ENCODE data around the gene GRIN1. TPM values are rescaled to one million over a fixed set of nuclear protein-coding genes. Genes with fewer than 3 reads are reported as not detected.
"Not testable (repeated sequence)": the region's sequence is repeated elsewhere in the genome, so short reads cannot be mapped to it uniquely, and the experiment has no call there.

The GRIN1 gene
- total and polyA plus RNA-seq, 5 donors = 0.08 to 0.09 TPM; not detected in 3

- no peaks in the 10 kb centered on the region for H3K27me3 ChIP-seq (ENCODE audit: control insufficient read depth, insufficient read depth)
- 75% methylated on average over 4 of the region's 4 CpGs for WGBS
These were observed 4.8 kb upstream of the GRIN1 start for GRCh38 chr9:137134191-137134590.

GRCh38 chr9:137135154-137135553, 3.8 kb upstream of the GRIN1 start:
- intact Hi-C loops (cut with DNase I); H3K27me3 ChIP-seq (ENCODE audit: control insufficient read depth, insufficient read depth); H3K4me1 ChIP-seq (ENCODE audit: control insufficient read depth, insufficient read depth, low read length); ATAC-seq; H3K9me3 ChIP-seq (ENCODE audit: control insufficient read depth, low read length); H3K27ac ChIP-seq (ENCODE audit: low read length); H3K4me3 ChIP-seq (ENCODE audit: low read length): not testable (repeated sequence)
- peak in 2 of 3 donors; percentile 2 to 11 for DNase-seq
- 80% methylated on average over 9 of the region's 9 CpGs for WGBS

More at GRCh38 chr9:137134191-137134590, 4.8 kb upstream of the GRIN1 start:
- no peak for ATAC-seq
- H3K4me3 ChIP-seq (ENCODE audit: low read length) = no peak overlapping the region
- H3K4me1 ChIP-seq (ENCODE audit: control insufficient read depth, insufficient read depth, low read length) = no peaks in the 10 kb centered on the region
- no peak overlapping the region for H3K27ac ChIP-seq (ENCODE audit: low read length)
- intact Hi-C loops (cut with DNase I) = no loop called here
- no peaks in the 10 kb centered on the region for H3K9me3 ChIP-seq (ENCODE audit: control insufficient read depth, low read length)
- peak in 1 of 3 donors; percentile 14 for DNase-seq

GRCh38 chr9:137136261-137136880, 2.6 kb upstream of the GRIN1 start:
- no peaks in the 10 kb centered on the region for H3K27me3 ChIP-seq (ENCODE audit: control insufficient read depth, insufficient read depth)
- WGBS = 31% methylated on average over 27 of the region's 27 CpGs
- DNase-seq (peak in 2 of 3 donors; percentile 27 to 41), ATAC-seq (no peak)
- H3K27ac ChIP-seq (ENCODE audit: low read length) = no peak overlapping the region
- H3K4me3 ChIP-seq (ENCODE audit: low read length) = no peak overlapping the region
- intact Hi-C loops (cut with DNase I) = no loop called here
- no peaks in the 10 kb centered on the region for H3K9me3 ChIP-seq (ENCODE audit: control insufficient read depth, low read length)
- no peaks in the 10 kb centered on the region for H3K4me1 ChIP-seq (ENCODE audit: control insufficient read depth, insufficient read depth, low read length)

GRCh38 chr9:137136881-137137607, 1.9 kb upstream of the GRIN1 start:
- H3K4me3 ChIP-seq (ENCODE audit: low read length) = no peak overlapping the region
- WGBS = 72% methylated on average over 23 of the region's 23 CpGs
- ATAC-seq (no peak), DNase-seq (peak in 2 of 3 donors; percentile 9 to 17)
- no peaks in the 10 kb centered on the region for H3K27me3 ChIP-seq (ENCODE audit: control insufficient read depth, insufficient read depth)
- H3K27ac ChIP-seq (ENCODE audit: low read length) = no peak overlapping the region
- no peaks in the 10 kb centered on the region for H3K9me3 ChIP-seq (ENCODE audit: control insufficient read depth, low read length)
- H3K4me1 ChIP-seq (ENCODE audit: control insufficient read depth, insufficient read depth, low read length) = no peaks in the 10 kb centered on the region
- intact Hi-C loops (cut with DNase I) = no loop called here

- H3K27me3 ChIP-seq (ENCODE audit: control insufficient read depth, insufficient read depth) = no peaks in the 10 kb centered on the region
- intact Hi-C loops (cut with DNase I) = no loop called here
- no peaks in the 10 kb centered on the region for H3K9me3 ChIP-seq (ENCODE audit: control insufficient read depth, low read length)
- 6% methylated on average over 25 of the region's 25 CpGs for WGBS
- no peak for ATAC-seq
- DNase-seq = peak in 2 of 3 donors; percentile 34 to 43
- no peaks in the 10 kb centered on the region for H3K4me1 ChIP-seq (ENCODE audit: control insufficient read depth, insufficient read depth, low read length)
- H3K4me3 ChIP-seq (ENCODE audit: low read length) = no peak overlapping the region
- H3K27ac ChIP-seq (ENCODE audit: low read length) = no peak overlapping the region
These were observed 764 bp upstream of the GRIN1 start for GRCh38 chr9:137138058-137138721.

GRCh38 chr9:137139468-137140150, 655 bp downstream of the GRIN1 start:
- H3K9me3 ChIP-seq (ENCODE audit: control insufficient read depth, low read length) = no peaks in the 10 kb centered on the region
- no peak overlapping the region for H3K27ac ChIP-seq (ENCODE audit: low read length)
- DNase-seq (peak in 1 of 3 donors; percentile 34), ATAC-seq (no peak)
- 31% methylated on average over 37 of the region's 37 CpGs for WGBS
- H3K4me3 ChIP-seq (ENCODE audit: low read length) = no peak overlapping the region
- intact Hi-C loops (cut with DNase I) = no loop called here
- no peaks in the 10 kb centered on the region for H3K27me3 ChIP-seq (ENCODE audit: control insufficient read depth, insufficient read depth)
- H3K4me1 ChIP-seq (ENCODE audit: control insufficient read depth, insufficient read depth, low read length) = no peaks in the 10 kb centered on the region

- H3K27ac ChIP-seq (ENCODE audit: low read length) = no peak overlapping the region
- H3K27me3 ChIP-seq (ENCODE audit: control insufficient read depth, insufficient read depth) = no peaks in the 10 kb centered on the region
- DNase-seq (peak in 2 of 3 donors; percentile 30 to 44), ATAC-seq (no peak)
- 58% methylated on average over 26 of the region's 26 CpGs for WGBS
- H3K9me3 ChIP-seq (ENCODE audit: control insufficient read depth, low read length) = no peaks in the 10 kb centered on the region
- no peak overlapping the region for H3K4me3 ChIP-seq (ENCODE audit: low read length)
- intact Hi-C loops (cut with DNase I) = no loop called here
- no peaks in the 10 kb centered on the region for H3K4me1 ChIP-seq (ENCODE audit: control insufficient read depth, insufficient read depth, low read length)
These were observed 1.4 kb downstream of the GRIN1 start for GRCh38 chr9:137140151-137141012.

- Histone ChIP-seq H3K9me3 (ENCODE audit: control insufficient read depth, low read length) (no peaks in the 10 kb centered on the region), H3K4me3 (ENCODE audit: low read length) (no peak overlapping the region), H3K4me1 (ENCODE audit: control insufficient read depth, insufficient read depth, low read length) (no peaks in the 10 kb centered on the region), H3K27ac (ENCODE audit: low read length) (no peak overlapping the region), H3K27me3 (ENCODE audit: control insufficient read depth, insufficient read depth) (no peaks in the 10 kb centered on the region)
- ATAC-seq = no peak
- peak in 2 of 3 donors; percentile 22 to 25 for DNase-seq
- intact Hi-C loops (cut with DNase I) = no loop called here
- WGBS = 75% methylated on average over 17 of the region's 17 CpGs
These were observed 2.3 kb downstream of the GRIN1 start for GRCh38 chr9:137141050-137141810.

GRCh38 chr9:137141976-137142936, 3.3 kb downstream of the GRIN1 start:
- H3K4me1 ChIP-seq (ENCODE audit: control insufficient read depth, insufficient read depth, low read length) = no peaks in the 10 kb centered on the region
- no peaks in the 10 kb centered on the region for H3K27me3 ChIP-seq (ENCODE audit: control insufficient read depth, insufficient read depth)
- no peak overlapping the region for H3K27ac ChIP-seq (ENCODE audit: low read length)
- no peaks in the 10 kb centered on the region for H3K9me3 ChIP-seq (ENCODE audit: control insufficient read depth, low read length)
- ATAC-seq (no peak), DNase-seq (peak in 2 of 3 donors; percentile 24 to 26)
- whole genome bisulfite sequencing = 75% methylated on average over 24 of the region's 24 CpGs
- H3K4me3 ChIP-seq (ENCODE audit: low read length) = no peak overlapping the region
- intact Hi-C loops (cut with DNase I) = no loop called here

All from right cardiac atrium (tissue), 5 donors.